Ishikawa (cell line): ENCODE results near the gene CFAP221.

Experiments
- CEBPB ChIP-seq: IDR thresholded peaks from 2 replicates; pipeline ENCODE4 v1.6.1; 2012
- CREB1 ChIP-seq: IDR thresholded peaks from 2 replicates; pipeline ENCODE4 v1.6.1; 2012; ENCODE audit warnings: low read depth
- EGR1 ChIP-seq: IDR thresholded peaks from 2 replicates; pipeline ENCODE4 v1.6.1; 2012
- EP300 ChIP-seq: IDR thresholded peaks from 2 replicates; pipeline ENCODE4 v1.6.1; 2012; ENCODE audit warnings: borderline replicate concordance
- FOXM1 ChIP-seq: IDR thresholded peaks from 2 replicates; pipeline ENCODE4 v1.6.1; 2012; ENCODE audit warnings: low read depth, borderline replicate concordance
- NFIC ChIP-seq: IDR thresholded peaks from 2 replicates; pipeline ENCODE4 v1.6.1; 2012
- RAD21 ChIP-seq: IDR thresholded peaks from 2 replicates; pipeline ENCODE4 v1.6.1; 2012; ENCODE audit warnings: low read depth
- TAF1 ChIP-seq: IDR thresholded peaks from 2 replicates; pipeline ENCODE4 v1.6.1; 2012; ENCODE audit warnings: low read depth, mild to moderate bottlenecking
- TCF12 ChIP-seq: IDR thresholded peaks from 2 replicates; pipeline ENCODE4 v1.6.1; 2012; ENCODE audit warnings: low read depth
- TEAD4 ChIP-seq: IDR thresholded peaks from 2 replicates; pipeline ENCODE4 v1.6.1; 2012
- YY1 ChIP-seq: IDR thresholded peaks from 2 replicates; pipeline ENCODE4 v1.6.1; 2012; ENCODE audit warnings: low read depth
- ZBTB7A ChIP-seq: IDR thresholded peaks from 2 replicates; pipeline ENCODE4 v1.6.1; 2012; ENCODE audit warnings: low read depth
- TF ChIP-seq, protein P1 (sequence below): IDR thresholded peaks from 2 replicates; pipeline ENCODE4 v1.6.1; 2012
- TF ChIP-seq, protein P2 (sequence below): IDR thresholded peaks from 2 replicates; pipeline ENCODE4 v1.6.1; 2012
- TF ChIP-seq, protein P3 (sequence below): IDR thresholded peaks from 2 replicates; pipeline ENCODE4 v1.6.1; 2012; ENCODE audit warnings: low read depth, mild to moderate bottlenecking

Gene CFAP221

DNA sequence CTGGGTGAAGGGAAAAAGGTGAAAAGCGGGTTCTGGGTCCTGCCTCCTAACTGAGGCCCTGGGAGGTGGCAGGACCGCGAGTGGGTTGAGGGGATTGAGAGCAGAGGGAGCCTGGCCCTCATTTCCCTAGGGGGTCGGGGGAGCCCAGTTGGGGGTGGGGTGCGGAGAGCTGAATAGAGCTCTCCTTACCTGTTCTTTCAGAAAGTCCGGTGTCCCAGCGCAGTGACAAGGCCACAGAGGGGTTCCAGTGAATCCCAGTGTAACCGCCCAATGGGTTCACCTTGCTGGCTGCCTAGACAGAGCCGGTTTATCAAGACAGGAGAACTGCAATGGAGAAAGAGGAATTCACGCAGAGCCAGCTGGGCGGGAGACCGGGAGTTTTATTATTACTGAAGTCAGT lies 157.1 kb downstream of the CFAP221 start:
- TF ChIP-seq, protein P1, sequence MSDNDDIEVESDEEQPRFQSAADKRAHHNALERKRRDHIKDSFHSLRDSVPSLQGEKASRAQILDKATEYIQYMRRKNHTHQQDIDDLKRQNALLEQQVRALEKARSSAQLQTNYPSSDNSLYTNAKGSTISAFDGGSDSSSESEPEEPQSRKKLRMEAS = no peak
- TF ChIP-seq FOXM1 = no peak
- no peak for TF ChIP-seq EGR1
- no peak for TF ChIP-seq CEBPB
- TF ChIP-seq TEAD4 = no peak
- no peak for TF ChIP-seq RAD21
- no peak for TF ChIP-seq ZBTB7A
- no peak for TF ChIP-seq TAF1

DNA sequence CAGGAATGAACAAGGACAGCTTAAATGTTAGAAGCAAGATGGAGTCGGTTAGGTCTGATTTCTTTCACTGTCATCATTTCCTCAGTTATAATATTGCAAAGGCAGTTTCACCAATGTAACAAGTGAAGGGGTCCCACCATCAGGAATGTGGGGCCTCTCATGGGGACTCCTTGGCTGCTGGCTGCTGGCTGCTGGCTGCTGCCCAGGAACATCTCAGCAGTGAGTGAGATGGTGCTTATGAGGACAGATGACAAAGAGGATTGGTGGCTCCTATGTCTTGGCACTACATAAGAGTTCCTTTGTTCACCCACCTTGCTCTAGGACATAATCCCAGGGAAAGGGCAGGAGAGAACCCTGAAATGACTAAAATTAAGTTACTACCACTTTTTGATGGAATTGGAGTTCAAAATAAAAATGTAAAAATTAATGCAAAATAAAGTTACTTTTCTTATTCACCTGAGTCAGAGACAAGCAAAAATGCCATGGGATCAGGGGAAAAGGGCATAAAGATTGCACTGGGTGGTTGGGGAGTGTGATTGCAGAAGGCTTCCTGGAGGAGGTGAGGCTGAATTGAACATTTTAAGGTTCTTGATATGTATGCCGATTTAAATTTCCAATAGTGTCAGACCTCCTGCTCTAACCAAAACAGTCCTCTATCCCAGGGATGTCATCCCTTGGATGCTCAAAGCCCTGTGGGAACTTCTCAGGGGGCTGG lies 158.1 kb downstream of the CFAP221 start:
- no peak for TF ChIP-seq RAD21
- no peak for TF ChIP-seq CEBPB
- TF ChIP-seq ZBTB7A = no peak
- no peak for TF ChIP-seq EP300
- no peak for TF ChIP-seq TEAD4
- TF ChIP-seq, protein P2, sequence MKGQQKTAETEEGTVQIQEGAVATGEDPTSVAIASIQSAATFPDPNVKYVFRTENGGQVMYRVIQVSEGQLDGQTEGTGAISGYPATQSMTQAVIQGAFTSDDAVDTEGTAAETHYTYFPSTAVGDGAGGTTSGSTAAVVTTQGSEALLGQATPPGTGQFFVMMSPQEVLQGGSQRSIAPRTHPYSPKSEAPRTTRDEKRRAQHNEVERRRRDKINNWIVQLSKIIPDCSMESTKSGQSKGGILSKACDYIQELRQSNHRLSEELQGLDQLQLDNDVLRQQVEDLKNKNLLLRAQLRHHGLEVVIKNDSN = no peak
- no peak for TF ChIP-seq TCF12
- TF ChIP-seq YY1 = no peak
- TF ChIP-seq EGR1 = no peak
- TF ChIP-seq, protein P3, sequence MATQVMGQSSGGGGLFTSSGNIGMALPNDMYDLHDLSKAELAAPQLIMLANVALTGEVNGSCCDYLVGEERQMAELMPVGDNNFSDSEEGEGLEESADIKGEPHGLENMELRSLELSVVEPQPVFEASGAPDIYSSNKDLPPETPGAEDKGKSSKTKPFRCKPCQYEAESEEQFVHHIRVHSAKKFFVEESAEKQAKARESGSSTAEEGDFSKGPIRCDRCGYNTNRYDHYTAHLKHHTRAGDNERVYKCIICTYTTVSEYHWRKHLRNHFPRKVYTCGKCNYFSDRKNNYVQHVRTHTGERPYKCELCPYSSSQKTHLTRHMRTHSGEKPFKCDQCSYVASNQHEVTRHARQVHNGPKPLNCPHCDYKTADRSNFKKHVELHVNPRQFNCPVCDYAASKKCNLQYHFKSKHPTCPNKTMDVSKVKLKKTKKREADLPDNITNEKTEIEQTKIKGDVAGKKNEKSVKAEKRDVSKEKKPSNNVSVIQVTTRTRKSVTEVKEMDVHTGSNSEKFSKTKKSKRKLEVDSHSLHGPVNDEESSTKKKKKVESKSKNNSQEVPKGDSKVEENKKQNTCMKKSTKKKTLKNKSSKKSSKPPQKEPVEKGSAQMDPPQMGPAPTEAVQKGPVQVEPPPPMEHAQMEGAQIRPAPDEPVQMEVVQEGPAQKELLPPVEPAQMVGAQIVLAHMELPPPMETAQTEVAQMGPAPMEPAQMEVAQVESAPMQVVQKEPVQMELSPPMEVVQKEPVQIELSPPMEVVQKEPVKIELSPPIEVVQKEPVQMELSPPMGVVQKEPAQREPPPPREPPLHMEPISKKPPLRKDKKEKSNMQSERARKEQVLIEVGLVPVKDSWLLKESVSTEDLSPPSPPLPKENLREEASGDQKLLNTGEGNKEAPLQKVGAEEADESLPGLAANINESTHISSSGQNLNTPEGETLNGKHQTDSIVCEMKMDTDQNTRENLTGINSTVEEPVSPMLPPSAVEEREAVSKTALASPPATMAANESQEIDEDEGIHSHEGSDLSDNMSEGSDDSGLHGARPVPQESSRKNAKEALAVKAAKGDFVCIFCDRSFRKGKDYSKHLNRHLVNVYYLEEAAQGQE = no peak
- no peak for TF ChIP-seq TAF1
- TF ChIP-seq CREB1 = no peak
- TF ChIP-seq NFIC = no peak
- TF ChIP-seq, protein P1 = no peak

DNA sequence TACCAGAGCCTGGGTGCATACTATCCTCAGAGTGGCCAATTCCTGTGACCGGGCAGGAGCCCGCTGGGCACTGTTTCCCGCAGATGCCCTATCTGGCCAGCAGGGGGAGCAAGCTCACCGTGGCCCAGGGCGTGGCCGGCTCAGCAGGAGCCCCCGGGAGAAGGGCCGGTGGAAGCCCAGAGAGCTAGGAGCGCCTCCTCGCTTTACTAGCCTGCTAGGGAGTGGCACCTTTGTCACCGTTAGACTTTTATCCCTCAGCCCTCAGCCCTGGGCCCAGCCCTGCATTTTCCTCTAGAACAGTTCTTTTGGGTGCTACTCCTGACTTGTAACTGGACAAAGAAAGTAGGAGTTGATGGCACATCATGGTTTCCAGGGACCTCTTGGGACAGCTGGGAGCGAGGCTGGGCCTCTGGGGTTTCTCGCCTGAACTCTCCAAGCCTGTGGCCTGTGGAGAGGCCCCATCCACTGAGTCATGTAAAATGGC lies 158.7 kb downstream of the CFAP221 start:
- TF ChIP-seq, protein P1 = no peak
- peak; percentile 87 for TF ChIP-seq RAD21

DNA sequence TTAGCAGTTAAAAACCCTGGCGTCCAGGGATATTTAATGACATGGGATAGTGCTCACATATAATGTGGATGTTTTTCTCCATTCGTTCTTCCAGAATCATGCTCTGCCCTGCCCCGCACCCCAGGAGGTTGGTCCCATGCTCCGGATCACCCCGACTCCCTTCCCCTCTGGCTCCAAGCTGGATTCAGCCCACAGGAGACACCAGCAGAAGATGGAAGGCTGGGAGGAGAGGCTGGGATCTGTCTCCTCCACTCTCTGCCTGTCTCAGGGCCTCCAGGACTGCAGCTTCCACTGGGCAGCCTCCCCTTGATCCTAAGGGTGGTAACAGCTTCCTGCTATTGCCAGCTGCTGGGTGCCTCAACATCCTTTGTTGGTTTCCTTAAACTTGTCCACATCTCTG lies 159.3 kb downstream of the CFAP221 start:
- no peak for TF ChIP-seq YY1
- no peak for TF ChIP-seq FOXM1
- TF ChIP-seq, protein P3 = no peak
- TF ChIP-seq TAF1 = no peak
- TF ChIP-seq, protein P2 = no peak
- no peak for TF ChIP-seq EGR1
- no peak for TF ChIP-seq ZBTB7A

DNA sequence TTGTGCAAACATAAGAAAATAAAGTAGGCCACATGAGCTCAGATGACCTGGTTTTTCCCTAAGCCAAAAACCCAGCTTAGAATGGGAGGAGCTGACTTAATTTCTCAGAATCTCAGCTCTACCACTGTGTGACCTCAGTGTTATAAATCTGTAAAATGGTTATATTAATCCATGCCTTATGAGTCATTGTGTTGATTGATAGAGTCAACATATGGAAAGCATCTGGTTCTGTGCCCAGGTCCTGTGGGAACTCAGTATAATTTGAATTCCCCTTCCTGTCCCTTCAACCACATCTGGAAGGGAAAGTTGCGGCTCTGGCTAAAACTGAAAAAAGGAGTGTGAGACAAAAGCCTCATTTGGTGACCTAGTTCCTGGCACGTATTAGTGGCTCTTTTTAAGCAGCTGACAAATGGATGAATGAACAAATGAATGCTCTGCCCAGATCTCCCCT lies 160.4 kb downstream of the CFAP221 start:
- TF ChIP-seq FOXM1 (no peak), CEBPB (no peak)

DNA sequence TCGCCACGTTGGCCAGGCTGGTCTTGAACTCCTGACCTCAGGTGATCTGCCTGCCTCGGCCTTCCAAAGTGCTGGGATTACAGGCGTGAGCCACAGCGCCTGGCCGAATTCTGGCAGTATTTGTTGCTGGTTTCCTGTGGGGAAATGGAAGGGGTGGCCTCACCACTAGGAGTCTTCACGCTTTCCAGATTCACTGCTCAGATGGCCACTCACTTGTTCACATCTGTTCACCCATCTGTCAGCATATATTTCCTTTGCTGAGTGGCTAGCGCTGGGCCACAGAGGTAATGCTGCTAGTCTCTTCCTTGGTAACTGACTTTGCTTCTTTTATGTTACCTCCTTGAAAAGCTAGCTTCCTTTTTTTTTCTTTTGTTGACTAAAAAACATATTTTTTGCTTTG lies 162.0 kb downstream of the CFAP221 start:
- TF ChIP-seq YY1 (no peak), ZBTB7A (no peak), TCF12 (no peak), TEAD4 (no peak), CEBPB (no peak), TAF1 (no peak), CREB1 (no peak), NFIC (no peak), RAD21 (no peak), EP300 (no peak)
- TF ChIP-seq, protein P1 = no peak
